Measurements from ENCODE around the gene HS2ST1. TPM values are rescaled to one million over a fixed set of nuclear protein-coding genes. Genes with fewer than 3 reads are reported as not detected.

The HS2ST1 gene
- total and polyA plus RNA-seq, 2 experiments from 2014 or later, result 6.7 to 17.1 TPM

DNA sequence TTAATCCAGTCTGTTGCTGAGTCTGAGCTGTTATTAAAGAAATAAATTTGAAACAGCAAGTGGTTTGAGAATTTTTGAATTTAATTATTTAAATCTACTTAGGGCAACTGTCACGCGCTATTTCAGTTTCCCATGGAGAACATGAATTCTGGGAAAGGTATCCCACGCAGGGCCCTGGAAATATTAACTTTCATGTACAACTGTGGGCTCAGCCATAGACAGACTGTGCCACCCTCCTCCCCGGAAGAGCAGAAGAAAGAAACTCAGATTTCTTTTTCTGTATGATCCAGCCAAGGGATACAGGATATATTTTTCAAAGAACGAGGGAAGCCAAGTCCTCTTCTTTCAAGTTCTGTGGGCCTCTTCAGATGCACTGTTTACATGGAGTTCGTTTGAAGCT, 241.7 kb downstream of the HS2ST1 start:
- peaks cover 7% of the 10 kb centered on the region; the same call in 1 of the 2 replicates for H3K9me2 ChIP-seq (ENCODE audit: insufficient read depth)
- no peak overlapping the region for H2AFZ ChIP-seq
- Mint-ChIP-seq H3K27ac (no peak overlapping the region), H3K4me3 (no peak overlapping the region), H3K4me1 (peaks cover 32% of the 10 kb centered on the region), H3K27me3 (ENCODE audit: insufficient read depth, low read depth, poor library complexity) (peaks cover 3% of the 10 kb centered on the region), H3K36me3 (ENCODE audit: low read depth) (no peaks in the 10 kb centered on the region), H3K9me3 (no peaks in the 10 kb centered on the region)
- no peaks in the 10 kb centered on the region for H3K36me3 ChIP-seq (ENCODE audit: insufficient read depth)
- no peak overlapping the region for H3K4me3 ChIP-seq
- H3K4me1 ChIP-seq (ENCODE audit: insufficient read depth), result peaks cover 21% of the 10 kb centered on the region
- H3K27ac ChIP-seq (ENCODE audit: low read depth), result no peak overlapping the region
- ATAC-seq (no peak), DNase-seq (ENCODE audit: low spot score) (no peak)
- no peaks in the 10 kb centered on the region for H4K20me1 ChIP-seq (replicated peaks; ENCODE audit: insufficient read depth)
- H3K27me3 ChIP-seq (ENCODE audit: insufficient read depth), result no peaks in the 10 kb centered on the region
- no peaks in the 10 kb centered on the region for H3K79me2 ChIP-seq (replicated peaks; ENCODE audit: insufficient read depth)
- TF ChIP-seq EZH2 (IDR thresholded peaks at IDR 0.05; ENCODE audit: low read depth, unreplicated experiment), result no peak
- TF ChIP-seq JUNB (IDR thresholded peaks at IDR 0.05; ENCODE audit: unreplicated experiment), result no peak
- TF ChIP-seq CTCF (conservative IDR thresholded peaks at IDR 0.05; ENCODE audit: low read depth in 2 of 2), result no peak
- TF ChIP-seq REST (IDR thresholded peaks at IDR 0.05; ENCODE audit: unreplicated experiment), result no peak
- no peak for TF ChIP-seq ZNF331 (CRISPR knock-in tag; IDR thresholded peaks at IDR 0.05; ENCODE audit: low read depth)
- TF ChIP-seq, protein P1, sequence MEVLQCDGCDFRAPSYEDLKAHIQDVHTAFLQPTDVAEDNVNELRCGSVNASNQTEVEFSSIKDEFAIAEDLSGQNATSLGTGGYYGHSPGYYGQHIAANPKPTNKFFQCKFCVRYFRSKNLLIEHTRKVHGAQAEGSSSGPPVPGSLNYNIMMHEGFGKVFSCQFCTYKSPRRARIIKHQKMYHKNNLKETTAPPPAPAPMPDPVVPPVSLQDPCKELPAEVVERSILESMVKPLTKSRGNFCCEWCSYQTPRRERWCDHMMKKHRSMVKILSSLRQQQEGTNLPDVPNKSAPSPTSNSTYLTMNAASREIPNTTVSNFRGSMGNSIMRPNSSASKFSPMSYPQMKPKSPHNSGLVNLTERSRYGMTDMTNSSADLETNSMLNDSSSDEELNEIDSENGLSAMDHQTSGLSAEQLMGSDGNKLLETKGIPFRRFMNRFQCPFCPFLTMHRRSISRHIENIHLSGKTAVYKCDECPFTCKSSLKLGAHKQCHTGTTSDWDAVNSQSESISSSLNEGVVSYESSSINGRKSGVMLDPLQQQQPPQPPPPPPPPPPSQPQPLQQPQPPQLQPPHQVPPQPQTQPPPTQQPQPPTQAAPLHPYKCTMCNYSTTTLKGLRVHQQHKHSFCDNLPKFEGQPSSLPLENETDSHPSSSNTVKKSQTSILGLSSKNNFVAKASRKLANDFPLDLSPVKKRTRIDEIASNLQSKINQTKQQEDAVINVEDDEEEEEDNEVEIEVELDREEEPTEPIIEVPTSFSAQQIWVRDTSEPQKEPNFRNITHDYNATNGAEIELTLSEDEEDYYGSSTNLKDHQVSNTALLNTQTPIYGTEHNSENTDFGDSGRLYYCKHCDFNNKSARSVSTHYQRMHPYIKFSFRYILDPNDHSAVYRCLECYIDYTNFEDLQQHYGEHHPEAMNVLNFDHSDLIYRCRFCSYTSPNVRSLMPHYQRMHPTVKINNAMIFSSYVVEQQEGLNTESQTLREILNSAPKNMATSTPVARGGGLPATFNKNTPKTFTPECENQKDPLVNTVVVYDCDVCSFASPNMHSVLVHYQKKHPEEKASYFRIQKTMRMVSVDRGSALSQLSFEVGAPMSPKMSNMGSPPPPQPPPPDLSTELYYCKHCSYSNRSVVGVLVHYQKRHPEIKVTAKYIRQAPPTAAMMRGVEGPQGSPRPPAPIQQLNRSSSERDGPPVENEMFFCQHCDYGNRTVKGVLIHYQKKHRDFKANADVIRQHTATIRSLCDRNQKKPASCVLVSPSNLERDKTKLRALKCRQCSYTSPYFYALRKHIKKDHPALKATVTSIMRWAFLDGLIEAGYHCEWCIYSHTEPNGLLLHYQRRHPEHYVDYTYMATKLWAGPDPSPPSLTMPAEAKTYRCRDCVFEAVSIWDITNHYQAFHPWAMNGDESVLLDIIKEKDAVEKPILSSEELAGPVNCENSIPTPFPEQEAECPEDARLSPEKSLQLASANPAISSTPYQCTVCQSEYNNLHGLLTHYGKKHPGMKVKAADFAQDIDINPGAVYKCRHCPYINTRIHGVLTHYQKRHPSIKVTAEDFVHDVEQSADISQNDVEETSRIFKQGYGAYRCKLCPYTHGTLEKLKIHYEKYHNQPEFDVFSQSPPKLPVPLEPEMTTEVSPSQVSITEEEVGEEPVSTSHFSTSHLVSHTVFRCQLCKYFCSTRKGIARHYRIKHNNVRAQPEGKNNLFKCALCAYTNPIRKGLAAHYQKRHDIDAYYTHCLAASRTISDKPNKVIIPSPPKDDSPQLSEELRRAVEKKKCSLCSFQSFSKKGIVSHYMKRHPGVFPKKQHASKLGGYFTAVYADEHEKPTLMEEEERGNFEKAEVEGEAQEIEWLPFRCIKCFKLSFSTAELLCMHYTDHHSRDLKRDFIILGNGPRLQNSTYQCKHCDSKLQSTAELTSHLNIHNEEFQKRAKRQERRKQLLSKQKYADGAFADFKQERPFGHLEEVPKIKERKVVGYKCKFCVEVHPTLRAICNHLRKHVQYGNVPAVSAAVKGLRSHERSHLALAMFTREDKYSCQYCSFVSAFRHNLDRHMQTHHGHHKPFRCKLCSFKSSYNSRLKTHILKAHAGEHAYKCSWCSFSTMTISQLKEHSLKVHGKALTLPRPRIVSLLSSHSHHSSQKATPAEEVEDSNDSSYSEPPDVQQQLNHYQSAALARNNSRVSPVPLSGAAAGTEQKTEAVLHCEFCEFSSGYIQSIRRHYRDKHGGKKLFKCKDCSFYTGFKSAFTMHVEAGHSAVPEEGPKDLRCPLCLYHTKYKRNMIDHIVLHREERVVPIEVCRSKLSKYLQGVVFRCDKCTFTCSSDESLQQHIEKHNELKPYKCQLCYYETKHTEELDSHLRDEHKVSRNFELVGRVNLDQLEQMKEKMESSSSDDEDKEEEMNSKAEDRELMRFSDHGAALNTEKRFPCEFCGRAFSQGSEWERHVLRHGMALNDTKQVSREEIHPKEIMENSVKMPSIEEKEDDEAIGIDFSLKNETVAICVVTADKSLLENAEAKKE (CRISPR knock-in tag; IDR thresholded peaks at IDR 0.05), result no peak
- no peak for TF ChIP-seq POLR2AphosphoS5 (IDR thresholded peaks at IDR 0.05; ENCODE audit: low read depth)
- TF ChIP-seq CREB1 (CRISPR knock-in tag; IDR thresholded peaks at IDR 0.05; ENCODE audit: low read depth), result no peak
- TF ChIP-seq ETS1 (IDR thresholded peaks at IDR 0.05), result no peak
- TF ChIP-seq ZNF114 (CRISPR knock-in tag; IDR thresholded peaks at IDR 0.05), result no peak
- TF ChIP-seq NANOG (IDR thresholded peaks at IDR 0.05; ENCODE audit: borderline replicate concordance), result no peak
- TF ChIP-seq STAT1 (IDR thresholded peaks at IDR 0.05; ENCODE audit: unreplicated experiment), result no peak
- no peak for TF ChIP-seq EZH2phosphoT487 (IDR thresholded peaks at IDR 0.05; ENCODE audit: unreplicated experiment)
- no peak overlapping the region for H3K4me2 ChIP-seq
- no peaks in the 10 kb centered on the region for H3F3A ChIP-seq (replicated peaks; ENCODE audit: low read depth)
